A549 (cell line): ENCODE data around the gene SCYGR8.
"Not testable (repeated sequence)": the region's sequence is repeated elsewhere in the genome, so short reads cannot be mapped to it uniquely, and the experiment has no call there.

Source experiments
- EP300 ChIP-seq, 2 experiments: fragments of >200 bp; sonication (Bioruptor Twin); formaldehyde crosslinking; IDR thresholded peaks; 2 replicates in 1 of 2; 3 replicates in 1 of 2; pipeline ENCODE4 v1.6.1; 2016 to 2017
- KDM1A ChIP-seq: fragments of 200-600 bp; sonication (generic); IDR thresholded peaks from 2 replicates; pipeline ENCODE4 v1.6.1; 2016; ENCODE audit warnings: low read depth, mild to moderate bottlenecking
- MAFK ChIP-seq: fragments of 450-650 bp; IDR thresholded peaks from 2 replicates; pipeline ENCODE4 v1.6.1; 2014; ENCODE audit not compliant: partially characterized antibody
- PHF8 ChIP-seq: fragments of 200-600 bp; sonication (generic); IDR thresholded peaks from 2 replicates; pipeline ENCODE4 v1.6.1; 2016; ENCODE audit warnings: low read depth, mild to moderate bottlenecking, antibody characterized with exemption, moderate library complexity, borderline replicate concordance
- POLR2A ChIP-seq: IDR thresholded peaks from 2 replicates; pipeline ENCODE4 v1.6.1; 2012; ENCODE audit warnings: mild to moderate bottlenecking, low read length
- ZFP36 ChIP-seq: fragments of 450-650 bp; IDR thresholded peaks from 2 replicates; pipeline ENCODE4 v1.6.1; 2014; ENCODE audit warnings: borderline replicate concordance; ENCODE audit not compliant: partially characterized antibody
- TF ChIP-seq, protein P1 (sequence below): fragments of >200 bp; sonication (Bioruptor Twin); formaldehyde crosslinking; IDR thresholded peaks from 3 replicates; pipeline ENCODE4 v1.5.1; 2016

- TF ChIP-seq POLR2A; KDM1A; ZFP36; PHF8; MAFK; EP300 (IDR thresholded peaks at IDR 0.05): not testable (repeated sequence)
- TF ChIP-seq, protein P1, sequence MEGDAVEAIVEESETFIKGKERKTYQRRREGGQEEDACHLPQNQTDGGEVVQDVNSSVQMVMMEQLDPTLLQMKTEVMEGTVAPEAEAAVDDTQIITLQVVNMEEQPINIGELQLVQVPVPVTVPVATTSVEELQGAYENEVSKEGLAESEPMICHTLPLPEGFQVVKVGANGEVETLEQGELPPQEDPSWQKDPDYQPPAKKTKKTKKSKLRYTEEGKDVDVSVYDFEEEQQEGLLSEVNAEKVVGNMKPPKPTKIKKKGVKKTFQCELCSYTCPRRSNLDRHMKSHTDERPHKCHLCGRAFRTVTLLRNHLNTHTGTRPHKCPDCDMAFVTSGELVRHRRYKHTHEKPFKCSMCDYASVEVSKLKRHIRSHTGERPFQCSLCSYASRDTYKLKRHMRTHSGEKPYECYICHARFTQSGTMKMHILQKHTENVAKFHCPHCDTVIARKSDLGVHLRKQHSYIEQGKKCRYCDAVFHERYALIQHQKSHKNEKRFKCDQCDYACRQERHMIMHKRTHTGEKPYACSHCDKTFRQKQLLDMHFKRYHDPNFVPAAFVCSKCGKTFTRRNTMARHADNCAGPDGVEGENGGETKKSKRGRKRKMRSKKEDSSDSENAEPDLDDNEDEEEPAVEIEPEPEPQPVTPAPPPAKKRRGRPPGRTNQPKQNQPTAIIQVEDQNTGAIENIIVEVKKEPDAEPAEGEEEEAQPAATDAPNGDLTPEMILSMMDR = not testable (repeated sequence)
These were observed 5.0 kb upstream of the SCYGR8 start for GRCh38 chr2:227740705-227741104.
